Measurements from ENCODE around the gene KCNS1. TPM values are rescaled to one million over a fixed set of nuclear protein-coding genes. Genes with fewer than 3 reads are reported as not detected.

Gene KCNS1
- total and polyA plus RNA-seq, 2 donors from 2014 or later = 0.19 to 2.9 TPM

GRCh38 chr20:45114465-45115385, 13.8 kb upstream of the KCNS1 start, which contains the start of gene WFDC5:
Gene WFDC5, minus strand, starts transcription at chr20:45115174. Its CDS starts 91 bp downstream, at chr20:45115083.
- no peak within 1 kb of the TSS for H3K9ac ChIP-seq (ENCODE audit: low read length in 3 of 3)
- DNase-seq (no peak), FAIRE-seq (no peak)
- no peak for TF ChIP-seq CTCF (IDR thresholded peaks at IDR 0.05; ENCODE audit: borderline replicate concordance, extremely low read depth, insufficient read depth)
- no peak within 1 kb of the TSS for H3K4me3 ChIP-seq (ENCODE audit: low read length in 3 of 3)
- no peak within 1 kb of the TSS for H3K27ac ChIP-seq (ENCODE audit: low read depth in 2 of 2, low read length in 2 of 2)
- H3K36me3 ChIP-seq (ENCODE audit: control insufficient read depth in 2 of 3, insufficient read depth in 3 of 3, low read length in 3 of 3) = no peaks in the 10 kb centered on the region
- no peaks in the 10 kb centered on the region for H3K4me1 ChIP-seq (ENCODE audit: control insufficient read depth in 2 of 3, insufficient read depth in 2 of 3, low read depth in 1 of 3, low read length in 3 of 3)
- no peaks in the 10 kb centered on the region for H3K27me3 ChIP-seq (ENCODE audit: control insufficient read depth, insufficient read depth, low read length)
- H3K9me3 ChIP-seq (ENCODE audit: control insufficient read depth in 2 of 3, insufficient read depth in 1 of 3, low read length in 3 of 3) = no peaks in the 10 kb centered on the region
- intact Hi-C loops (cut with DNase I) = no loop called here

GRCh38 chr20:45113865-45114264, 12.9 kb upstream of the KCNS1 start:
- intact Hi-C loops (cut with DNase I) = no loop called here
- no peak for DNase-seq
- H3K4me1 ChIP-seq (ENCODE audit: control insufficient read depth in 2 of 3, insufficient read depth in 2 of 3, low read depth in 1 of 3, low read length in 3 of 3) = no peaks in the 10 kb centered on the region

GRCh38 chr20:45112754-45113153, 11.8 kb upstream of the KCNS1 start:
- no peak for DNase-seq
- H3K36me3 ChIP-seq (ENCODE audit: control insufficient read depth in 2 of 3, insufficient read depth in 3 of 3, low read length in 3 of 3) = no peaks in the 10 kb centered on the region
- no peaks in the 10 kb centered on the region for H3K4me1 ChIP-seq (ENCODE audit: control insufficient read depth in 2 of 3, insufficient read depth in 2 of 3, low read depth in 1 of 3, low read length in 3 of 3)
- intact Hi-C loops (cut with DNase I) = no loop called here
- no peaks in the 10 kb centered on the region for H3K9me3 ChIP-seq (ENCODE audit: control insufficient read depth in 2 of 3, insufficient read depth in 1 of 3, low read length in 3 of 3)
- no peak overlapping the region for H3K27ac ChIP-seq (ENCODE audit: low read depth in 2 of 2, low read length in 2 of 2)
- no peaks in the 10 kb centered on the region for H3K27me3 ChIP-seq (ENCODE audit: control insufficient read depth, insufficient read depth, low read length)
- no peak overlapping the region for H3K9ac ChIP-seq (ENCODE audit: low read length in 3 of 3)
- H3K4me3 ChIP-seq (ENCODE audit: low read length in 3 of 3) = no peak overlapping the region
- TF ChIP-seq CTCF (IDR thresholded peaks at IDR 0.05; ENCODE audit: borderline replicate concordance, extremely low read depth, insufficient read depth) = no peak
- no peak for FAIRE-seq

More at GRCh38 chr20:45113865-45114264, 12.9 kb upstream of the KCNS1 start:
- no peak for FAIRE-seq
- no peaks in the 10 kb centered on the region for H3K27me3 ChIP-seq (ENCODE audit: control insufficient read depth, insufficient read depth, low read length)
- no peak overlapping the region for H3K27ac ChIP-seq (ENCODE audit: low read depth in 2 of 2, low read length in 2 of 2)
- no peak overlapping the region for H3K9ac ChIP-seq (ENCODE audit: low read length in 3 of 3)
- H3K36me3 ChIP-seq (ENCODE audit: control insufficient read depth in 2 of 3, insufficient read depth in 3 of 3, low read length in 3 of 3) = no peaks in the 10 kb centered on the region
- no peak for TF ChIP-seq CTCF (IDR thresholded peaks at IDR 0.05; ENCODE audit: borderline replicate concordance, extremely low read depth, insufficient read depth)
- no peak overlapping the region for H3K4me3 ChIP-seq (ENCODE audit: low read length in 3 of 3)
- H3K9me3 ChIP-seq (ENCODE audit: control insufficient read depth in 2 of 3, insufficient read depth in 1 of 3, low read length in 3 of 3) = no peaks in the 10 kb centered on the region
